VCaP (cell line): Measurements from ENCODE around the gene DLG3.
A peak's percentile ranks its signal among the peaks of the same experiment; 100 is the strongest.

Experiments
- H3K27ac ChIP-seq: fragments of 450-650 bp; 2 replicates; pipeline ENCODE4 v1.5.1; 2017
- CTCF ChIP-seq: fragments of 450-650 bp; conservative IDR thresholded peaks from 2 replicates; pipeline ENCODE4 v1.5.1; 2017; ENCODE audit warnings: mild to moderate bottlenecking, moderate library complexity

The DLG3 gene

GRCh38 chrX:70432936-70433847 lies 11.4 kb upstream of the DLG3 start:
- TF ChIP-seq CTCF, result no peak
- peak overlapping the region; percentile 72 for H3K27ac ChIP-seq

GRCh38 chrX:70433848-70434351 lies 10.7 kb upstream of the DLG3 start:
- H3K27ac ChIP-seq, result peak overlapping the region; percentile 72
- TF ChIP-seq CTCF, result peak; percentile 84

- peak overlapping the region; percentile 72 for H3K27ac ChIP-seq
- no peak for TF ChIP-seq CTCF
Observed at GRCh38 chrX:70434352-70434866, 10.2 kb upstream of the DLG3 start.

- H3K27ac ChIP-seq, result peak overlapping the region; percentile 72; the same call in 1 of the 2 replicates
- no peak for TF ChIP-seq CTCF
Observed at GRCh38 chrX:70434914-70435586, 9.6 kb upstream of the DLG3 start.

- no peak overlapping the region for H3K27ac ChIP-seq
- TF ChIP-seq CTCF, result no peak
Observed at GRCh38 chrX:70436343-70436742, 8.3 kb upstream of the DLG3 start.

GRCh38 chrX:70437011-70437410 lies 7.6 kb upstream of the DLG3 start:
- no peak for TF ChIP-seq CTCF
- H3K27ac ChIP-seq, result no peak overlapping the region

GRCh38 chrX:70437921-70438665 lies 6.5 kb upstream of the DLG3 start:
- TF ChIP-seq CTCF, result no peak
- no peak overlapping the region for H3K27ac ChIP-seq
